Retinal pigment epithelial cell (primary cell): ENCODE results near the gene CXXC5.

Experiments
- DNase-seq: peaks from one replicate; pipeline ENCODE4 v3.0.0-alpha.2; 2010; ENCODE audit warnings: low read depth
- H3K4me3 ChIP-seq: 2 replicates; pipeline ENCODE4 v1.5.1; 2011; ENCODE audit warnings: mild to moderate bottlenecking, low read length, control low read depth, moderate library complexity
- TF ChIP-seq, protein P1 (sequence below): conservative IDR thresholded peaks from 2 replicates; pipeline ENCODE4 v1.5.1; 2011; ENCODE audit warnings: low read depth, low read length, control low read depth, inconsistent platforms

The CXXC5 gene

DNA sequence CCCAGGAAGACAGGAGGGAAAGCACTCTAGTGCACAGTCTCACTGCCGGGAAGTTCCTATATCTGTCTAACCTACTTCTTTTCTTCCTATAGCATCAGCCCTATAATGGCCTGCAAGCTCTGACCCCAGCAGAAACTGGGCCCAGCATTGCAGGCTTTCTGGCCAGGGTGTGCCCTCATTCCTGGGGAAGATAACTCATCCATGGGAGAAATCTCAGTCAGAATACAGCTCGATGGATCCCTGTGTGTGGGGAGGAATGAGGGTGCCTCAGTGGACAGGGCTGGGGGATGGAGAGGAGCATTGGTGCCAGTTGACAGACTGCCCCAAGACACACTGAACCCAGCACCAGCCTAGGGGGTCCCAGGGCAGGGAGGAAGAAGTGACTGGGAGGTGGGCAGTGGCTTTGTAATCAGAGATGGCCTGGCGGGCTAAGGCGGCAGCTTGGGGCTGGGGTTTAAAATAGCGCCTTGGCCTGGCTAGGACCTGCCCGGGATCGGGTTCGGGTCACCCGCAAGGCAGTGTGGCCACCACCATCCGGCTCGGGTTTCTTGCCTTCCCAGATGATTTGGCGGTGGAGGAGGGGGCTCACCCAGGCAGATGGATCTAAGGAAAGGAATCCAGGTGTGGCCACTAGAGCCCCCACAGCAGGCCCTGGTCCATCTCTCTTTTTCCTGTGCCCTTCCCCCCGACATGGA, 7.6 kb upstream of the CXXC5 start:
- H3K4me3 ChIP-seq, result no peak overlapping the region
- DNase-seq, result no peak
- TF ChIP-seq, protein P1, sequence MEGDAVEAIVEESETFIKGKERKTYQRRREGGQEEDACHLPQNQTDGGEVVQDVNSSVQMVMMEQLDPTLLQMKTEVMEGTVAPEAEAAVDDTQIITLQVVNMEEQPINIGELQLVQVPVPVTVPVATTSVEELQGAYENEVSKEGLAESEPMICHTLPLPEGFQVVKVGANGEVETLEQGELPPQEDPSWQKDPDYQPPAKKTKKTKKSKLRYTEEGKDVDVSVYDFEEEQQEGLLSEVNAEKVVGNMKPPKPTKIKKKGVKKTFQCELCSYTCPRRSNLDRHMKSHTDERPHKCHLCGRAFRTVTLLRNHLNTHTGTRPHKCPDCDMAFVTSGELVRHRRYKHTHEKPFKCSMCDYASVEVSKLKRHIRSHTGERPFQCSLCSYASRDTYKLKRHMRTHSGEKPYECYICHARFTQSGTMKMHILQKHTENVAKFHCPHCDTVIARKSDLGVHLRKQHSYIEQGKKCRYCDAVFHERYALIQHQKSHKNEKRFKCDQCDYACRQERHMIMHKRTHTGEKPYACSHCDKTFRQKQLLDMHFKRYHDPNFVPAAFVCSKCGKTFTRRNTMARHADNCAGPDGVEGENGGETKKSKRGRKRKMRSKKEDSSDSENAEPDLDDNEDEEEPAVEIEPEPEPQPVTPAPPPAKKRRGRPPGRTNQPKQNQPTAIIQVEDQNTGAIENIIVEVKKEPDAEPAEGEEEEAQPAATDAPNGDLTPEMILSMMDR, result no peak

DNA sequence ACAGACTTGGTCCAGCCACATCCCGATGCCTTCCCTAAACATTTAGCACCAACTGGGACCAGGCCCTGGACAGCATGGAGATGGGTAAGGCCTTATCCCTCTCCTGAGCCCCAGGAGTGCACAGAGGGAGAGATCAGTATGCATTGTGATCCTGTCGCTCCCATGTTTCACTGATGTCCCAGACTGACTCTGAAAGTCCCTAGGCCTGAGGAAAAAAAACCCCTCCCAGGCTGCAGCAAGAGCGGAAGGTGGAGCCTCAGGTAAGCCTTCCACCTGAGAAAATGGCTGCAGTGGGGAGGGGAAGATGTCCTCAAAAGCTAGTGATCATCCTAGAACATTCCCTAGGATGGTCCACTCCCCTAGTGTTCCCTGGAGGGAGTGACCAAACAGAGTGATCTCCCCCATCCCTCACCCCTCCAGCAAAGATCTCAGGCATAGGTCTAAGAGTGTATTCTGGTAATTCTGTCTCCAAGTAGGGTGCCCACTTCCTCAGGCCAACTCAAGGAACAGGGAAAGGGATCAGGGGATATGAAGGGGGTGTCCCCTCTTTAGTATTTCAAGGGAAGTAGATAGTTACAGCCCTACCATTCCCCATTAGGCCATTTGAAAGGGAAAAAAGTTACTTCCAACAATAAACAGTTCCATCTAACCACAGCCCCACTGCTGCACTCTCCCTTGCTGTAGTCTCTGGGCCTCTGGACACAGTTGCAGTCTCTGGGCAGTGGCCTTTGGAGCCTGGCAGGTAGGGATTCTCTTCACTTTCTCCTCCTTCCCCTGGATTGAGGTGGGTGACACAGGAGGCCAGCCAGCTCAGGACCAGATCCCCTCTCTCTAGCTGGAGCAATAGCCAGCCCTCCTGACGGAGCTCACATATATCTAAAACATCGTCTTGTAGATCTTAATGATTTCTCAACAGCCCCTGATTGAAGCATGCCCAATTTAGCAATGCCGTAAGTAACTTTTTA, 6.8 kb upstream of the CXXC5 start:
- no peak overlapping the region for H3K4me3 ChIP-seq
- TF ChIP-seq, protein P1, result no peak
- no peak for DNase-seq

DNA sequence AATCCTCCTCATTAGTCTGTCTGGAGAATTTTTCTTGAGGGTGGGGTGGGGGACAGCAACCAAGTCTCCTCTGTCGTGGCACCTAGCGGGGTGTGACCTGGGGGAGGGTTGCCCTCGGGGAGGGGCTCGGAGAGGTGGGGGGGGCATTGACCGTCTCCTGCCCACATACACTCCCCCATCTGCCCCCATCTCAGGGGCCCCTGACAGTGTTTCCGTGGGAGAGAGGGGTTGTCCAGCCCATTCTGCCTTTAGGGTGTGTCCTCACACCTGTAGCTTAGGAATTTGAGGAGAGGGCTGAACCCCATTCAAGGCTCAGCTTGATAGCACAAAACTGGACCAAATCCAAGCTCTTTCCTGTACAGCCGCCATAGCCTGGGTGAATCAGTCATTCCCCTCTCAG, 5.9 kb upstream of the CXXC5 start:
- DNase-seq, result no peak
- no peak overlapping the region for H3K4me3 ChIP-seq
- TF ChIP-seq, protein P1, result no peak

DNA sequence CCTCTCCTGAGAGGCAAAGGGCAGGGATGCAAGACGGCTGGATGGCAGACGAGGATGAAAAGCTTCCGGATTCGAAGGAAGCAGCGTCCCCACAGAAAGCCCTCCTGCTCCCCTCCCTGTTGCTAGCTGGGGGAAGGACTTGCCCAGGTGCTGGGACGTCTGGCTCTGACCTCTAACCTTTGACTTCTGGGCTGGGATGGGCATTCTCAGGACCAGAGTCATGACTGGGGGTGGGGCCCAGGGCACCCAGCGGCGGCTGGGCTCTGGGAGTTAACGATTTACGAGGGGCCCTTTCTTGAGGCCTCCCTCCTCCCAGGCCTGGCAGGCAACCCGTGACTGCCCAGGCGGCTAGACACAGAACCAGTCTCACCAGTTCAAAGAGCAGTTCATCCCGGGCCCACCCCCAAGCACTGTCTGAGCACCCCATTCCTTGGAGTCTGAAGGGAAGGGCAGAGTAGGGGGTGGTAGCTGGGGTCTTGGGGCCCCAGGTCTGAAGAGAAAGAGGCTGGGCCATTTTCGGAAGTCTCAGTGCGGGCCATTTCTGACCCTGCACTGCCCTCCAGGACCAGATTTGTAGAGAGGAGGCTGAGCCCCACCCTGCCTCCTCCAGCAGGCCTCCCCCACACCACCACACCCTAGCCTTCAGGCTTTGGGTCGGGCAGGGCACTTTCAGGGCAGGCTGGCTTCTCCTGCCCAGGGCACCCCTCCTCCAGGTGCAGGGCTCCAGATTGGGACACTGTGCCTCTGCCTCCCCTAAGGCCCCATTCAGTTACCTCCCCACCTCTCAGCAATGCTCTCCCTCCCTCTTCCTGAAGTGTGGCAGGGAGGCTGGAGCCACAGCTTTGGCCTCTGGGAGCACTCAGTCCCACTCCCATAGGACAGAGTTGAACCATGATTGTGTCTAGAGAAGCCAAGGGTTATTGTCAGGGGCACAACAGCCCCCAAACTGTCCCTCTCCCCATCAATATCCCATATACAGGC, 5.0 kb upstream of the CXXC5 start:
- DNase-seq, result no peak
- TF ChIP-seq, protein P1, result no peak
- no peak overlapping the region for H3K4me3 ChIP-seq

DNA sequence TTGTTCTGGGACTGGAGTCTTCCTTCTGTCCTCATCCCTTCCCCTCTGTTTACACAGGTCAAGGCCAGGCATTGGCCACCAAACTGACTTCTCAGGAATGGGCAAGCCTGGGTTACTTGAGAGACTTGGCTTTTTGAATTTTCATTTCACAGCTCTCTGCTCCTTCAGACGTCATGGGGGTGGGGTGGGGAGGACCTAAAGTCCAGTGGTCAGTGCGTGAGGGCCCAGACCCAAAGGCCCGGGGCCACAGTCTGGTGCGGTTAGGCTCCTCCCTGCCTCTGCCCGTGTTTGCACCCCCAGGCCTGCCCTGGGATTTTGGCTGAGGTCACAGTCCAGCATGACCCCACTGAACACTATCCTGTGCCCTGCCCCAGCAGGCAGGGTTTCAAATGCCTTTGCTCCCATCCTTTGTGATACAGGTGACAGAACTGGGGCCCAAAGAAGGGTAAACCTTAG, 4.1 kb upstream of the CXXC5 start:
- TF ChIP-seq, protein P1, result no peak
- H3K4me3 ChIP-seq, result no peak overlapping the region

DNA sequence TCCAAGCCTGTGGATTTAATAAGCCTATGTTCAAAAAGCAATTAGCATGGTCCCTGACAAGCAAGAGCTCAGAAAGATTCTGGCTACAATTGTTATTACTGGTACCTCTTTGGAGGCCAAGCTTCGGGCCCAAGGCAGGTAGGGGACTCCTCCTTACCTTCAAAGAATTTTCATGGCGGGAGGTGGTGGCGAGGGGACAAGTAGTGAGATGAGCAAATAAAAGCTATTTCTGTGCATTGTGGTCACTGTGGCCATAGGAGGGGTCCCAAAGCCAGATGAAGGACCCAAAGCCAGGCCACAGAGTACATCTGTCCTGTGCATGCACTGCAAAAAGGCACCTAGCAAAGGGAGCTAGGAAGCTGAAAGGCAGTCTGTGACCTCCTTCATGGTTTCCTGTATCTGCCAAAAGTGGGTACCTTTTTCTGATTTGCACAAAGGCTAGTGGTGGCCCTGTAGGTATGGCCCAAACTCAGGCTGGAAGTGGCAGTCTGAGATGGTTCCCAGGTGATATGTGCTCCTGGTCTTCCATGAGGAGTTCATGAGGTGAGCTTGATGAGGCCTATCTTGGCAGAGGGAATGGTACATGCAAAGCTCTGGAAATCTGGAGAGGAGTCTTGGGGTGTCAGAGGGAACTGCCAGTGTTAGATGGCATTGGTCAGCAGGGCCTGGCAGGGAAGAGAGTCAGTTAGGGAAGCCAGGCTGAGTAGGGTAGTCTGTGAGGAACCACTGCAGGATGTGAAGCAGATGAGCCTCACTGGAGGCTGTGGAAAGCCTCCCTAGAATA, 3.3 kb upstream of the CXXC5 start:
- no peak overlapping the region for H3K4me3 ChIP-seq
- TF ChIP-seq, protein P1, result no peak
- DNase-seq, result no peak

More for the DNA sequence above, 4.1 kb upstream of the CXXC5 start:
- no peak for DNase-seq
